Choroid plexus epithelial cell (primary cell): ENCODE data around the gene KCNMA1.

ENCODE experiments used
- DNase-seq: peaks from one replicate; pipeline ENCODE4 v3.0.0-alpha.2; 2010; ENCODE audit warnings: low read depth
- H3K4me3 ChIP-seq: 2 replicates; pipeline ENCODE4 v1.5.1; 2011; ENCODE audit warnings: low read depth, mild to moderate bottlenecking, control low read depth, low read length, moderate library complexity
- TF ChIP-seq, protein P1 (sequence below): conservative IDR thresholded peaks from 2 replicates; pipeline ENCODE4 v1.5.1; 2011; ENCODE audit warnings: low read depth, mild to moderate bottlenecking, control low read depth, inconsistent platforms, low read length, moderate library complexity

KCNMA1 gene

DNA sequence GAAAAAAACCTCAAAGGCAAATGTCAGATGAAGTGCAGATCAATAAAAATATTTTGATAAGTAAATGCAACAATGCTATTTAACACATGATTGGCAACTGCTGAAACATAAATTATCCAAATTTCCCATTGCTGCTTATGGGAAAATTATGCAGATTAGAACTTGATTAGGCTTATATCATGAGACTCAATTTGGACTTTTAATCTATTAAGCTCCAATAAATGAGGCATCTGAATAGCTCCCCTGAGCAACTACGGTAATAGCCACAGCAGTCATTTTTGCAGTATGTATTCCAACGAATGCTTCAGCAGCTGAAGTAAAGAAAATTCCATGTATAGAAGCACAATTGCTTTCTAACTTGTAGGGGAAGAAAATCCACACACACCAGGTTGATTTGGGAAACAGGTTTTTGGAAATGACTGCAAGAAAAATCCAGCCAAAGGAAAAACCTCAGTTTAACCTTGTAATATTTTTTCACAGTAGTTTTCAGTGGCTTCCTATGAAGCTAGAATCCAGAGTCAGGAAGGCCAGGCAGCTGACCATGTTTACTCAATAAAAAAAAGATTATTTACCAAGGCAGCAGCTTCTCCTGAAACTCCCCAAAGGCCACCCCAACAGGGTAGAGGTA is 716.1 kb downstream of the KCNMA1 start:
- no peak for DNase-seq
- TF ChIP-seq, protein P1, sequence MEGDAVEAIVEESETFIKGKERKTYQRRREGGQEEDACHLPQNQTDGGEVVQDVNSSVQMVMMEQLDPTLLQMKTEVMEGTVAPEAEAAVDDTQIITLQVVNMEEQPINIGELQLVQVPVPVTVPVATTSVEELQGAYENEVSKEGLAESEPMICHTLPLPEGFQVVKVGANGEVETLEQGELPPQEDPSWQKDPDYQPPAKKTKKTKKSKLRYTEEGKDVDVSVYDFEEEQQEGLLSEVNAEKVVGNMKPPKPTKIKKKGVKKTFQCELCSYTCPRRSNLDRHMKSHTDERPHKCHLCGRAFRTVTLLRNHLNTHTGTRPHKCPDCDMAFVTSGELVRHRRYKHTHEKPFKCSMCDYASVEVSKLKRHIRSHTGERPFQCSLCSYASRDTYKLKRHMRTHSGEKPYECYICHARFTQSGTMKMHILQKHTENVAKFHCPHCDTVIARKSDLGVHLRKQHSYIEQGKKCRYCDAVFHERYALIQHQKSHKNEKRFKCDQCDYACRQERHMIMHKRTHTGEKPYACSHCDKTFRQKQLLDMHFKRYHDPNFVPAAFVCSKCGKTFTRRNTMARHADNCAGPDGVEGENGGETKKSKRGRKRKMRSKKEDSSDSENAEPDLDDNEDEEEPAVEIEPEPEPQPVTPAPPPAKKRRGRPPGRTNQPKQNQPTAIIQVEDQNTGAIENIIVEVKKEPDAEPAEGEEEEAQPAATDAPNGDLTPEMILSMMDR = no peak
- no peak overlapping the region for H3K4me3 ChIP-seq

DNA sequence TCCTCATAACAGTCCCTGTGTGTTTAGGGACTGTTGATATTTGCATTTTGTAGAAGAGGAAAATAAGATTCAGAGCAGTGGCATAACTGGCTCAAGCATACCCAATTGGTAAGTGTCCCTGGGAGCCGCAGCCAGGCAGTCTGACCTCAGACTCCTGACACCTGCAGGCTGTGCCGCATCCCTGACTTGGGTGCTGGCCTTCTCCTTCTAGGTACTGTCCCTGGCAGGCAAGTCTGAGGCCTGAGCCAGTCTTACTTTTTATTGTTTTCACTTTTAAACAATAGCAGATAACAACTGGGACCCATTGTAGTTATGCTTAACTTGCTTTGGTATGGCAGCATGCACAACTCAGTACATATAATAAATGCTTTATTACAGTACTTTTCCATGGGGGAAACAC is 717.0 kb downstream of the KCNMA1 start:
- H3K4me3 ChIP-seq = no peak overlapping the region
- DNase-seq = no peak
- TF ChIP-seq, protein P1 = no peak

GRCh38 chr10:76918106-76918505 is 719.5 kb downstream of the KCNMA1 start:
- H3K4me3 ChIP-seq = no peak overlapping the region
- TF ChIP-seq, protein P1 = no peak
- no peak for DNase-seq

DNA sequence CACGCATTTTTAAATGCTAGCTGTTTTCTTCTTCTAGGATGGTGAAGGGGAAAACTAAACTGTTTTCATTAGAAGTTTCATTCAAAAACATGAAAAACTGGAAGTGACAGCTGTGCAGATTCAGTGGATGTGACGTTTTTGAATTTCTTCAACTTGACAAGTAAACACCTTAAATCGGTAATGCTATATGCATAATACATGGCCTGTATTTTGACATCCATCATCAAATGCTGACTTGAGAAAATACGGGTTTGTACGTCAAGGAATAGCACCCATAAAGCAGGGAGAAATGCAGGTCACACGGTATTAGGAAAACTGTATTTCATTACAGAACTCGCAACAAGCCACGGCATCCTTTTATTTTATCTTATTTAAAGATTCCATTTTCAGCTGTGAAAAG is 720.5 kb downstream of the KCNMA1 start:
- H3K4me3 ChIP-seq = no peak overlapping the region
- TF ChIP-seq, protein P1 = no peak
- no peak for DNase-seq

DNA sequence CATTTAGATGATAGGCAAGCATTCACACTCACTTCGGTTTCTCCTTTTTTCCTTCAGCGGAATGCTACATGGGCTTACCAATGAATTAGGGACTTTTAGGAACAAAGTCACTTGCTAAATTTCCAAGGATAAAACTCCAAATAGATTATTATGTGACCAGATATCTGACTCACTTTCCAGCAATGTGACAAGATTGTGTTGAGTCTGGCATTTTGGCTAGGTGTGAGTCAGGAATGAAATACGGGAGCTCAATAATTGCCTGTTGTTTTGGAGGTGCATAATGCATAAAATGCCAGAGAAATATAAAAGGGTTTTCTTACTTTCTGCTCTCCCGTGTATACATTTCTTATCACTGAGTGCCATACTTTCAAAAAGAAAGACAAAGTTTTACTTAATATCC is 721.1 kb downstream of the KCNMA1 start:
- TF ChIP-seq, protein P1 = no peak
- no peak overlapping the region for H3K4me3 ChIP-seq
- no peak for DNase-seq

- no peak for DNase-seq
- no peak overlapping the region for H3K4me3 ChIP-seq
- TF ChIP-seq, protein P1 = no peak
Observed at GRCh38 chr10:76915316-76915715, 722.3 kb downstream of the KCNMA1 start.

DNA sequence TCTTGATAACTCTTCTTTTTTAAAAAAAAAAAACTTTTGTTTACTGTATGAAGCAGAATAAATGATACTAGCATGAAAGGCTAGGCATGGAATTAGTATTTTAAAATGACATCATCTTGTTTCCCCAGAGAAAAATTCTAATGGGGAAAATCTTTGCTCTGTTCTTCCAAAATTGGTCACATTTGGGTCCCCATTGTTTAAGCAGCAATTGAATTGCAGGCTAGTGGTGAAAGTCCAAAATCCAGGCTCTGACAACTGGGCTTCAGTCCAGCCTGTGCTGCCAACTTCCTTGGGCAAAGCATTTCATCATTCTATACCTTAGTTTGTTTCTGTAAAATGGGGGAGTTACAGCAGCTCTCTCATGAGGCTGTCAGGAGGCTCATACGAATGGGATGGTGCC is 726.4 kb downstream of the KCNMA1 start:
- no peak overlapping the region for H3K4me3 ChIP-seq
- TF ChIP-seq, protein P1 = no peak
- DNase-seq = no peak
